ENCODE data around the gene SYT9. TPM values are rescaled to one million over a fixed set of nuclear protein-coding genes. Genes with fewer than 3 reads are reported as not detected.

Gene SYT9
- polyA plus RNA-seq, 2 of the 4 experiments (the other 2 are of a cell fraction): 0.10 TPM; not detected in 1

DNA sequence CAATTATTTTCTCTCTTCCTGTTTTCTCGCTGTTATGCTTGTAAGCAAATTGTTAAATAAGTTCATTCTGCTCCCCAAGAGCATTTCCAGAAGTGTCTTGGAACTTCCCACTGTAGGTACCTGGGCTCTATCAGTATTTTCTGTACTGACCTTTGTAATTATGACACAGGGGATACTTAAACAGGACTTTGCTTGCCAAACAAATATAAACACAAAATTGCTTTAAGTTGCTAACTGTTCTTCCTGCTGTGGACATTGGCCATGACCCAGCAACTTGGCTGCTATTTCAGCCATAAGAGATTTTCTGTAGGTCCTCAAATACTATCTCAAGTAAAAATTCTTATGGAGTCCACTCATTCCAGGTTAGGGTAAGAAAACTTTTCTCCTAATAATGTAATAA, 30.1 kb downstream of the SYT9 start:
- DNase-seq (ENCODE audit: low read depth in 1 of 2, low spot score in 1 of 2) (no peak), FAIRE-seq (no peak)
- POLR2A ChIA-PET: no interaction called here

GRCh38 chr11:7286178-7286577, 34.5 kb downstream of the SYT9 start:
- no peak for ATAC-seq

More for the DNA sequence above, 30.1 kb downstream of the SYT9 start:
- 0% methylated on average over 1 of the region's 1 CpG for WGBS (ENCODE audit: missing lambda C conversion rate)
- no peaks in the 10 kb centered on the region for H3K9me3 ChIP-seq
- H3K4me2 ChIP-seq: no peak overlapping the region
- TF ChIP-seq MYC (IDR thresholded peaks at IDR 0.05; ENCODE audit: borderline replicate concordance, low read length): no peak
- TF ChIP-seq MAZ (IDR thresholded peaks at IDR 0.05; ENCODE audit: borderline replicate concordance, low read depth, low read length): no peak
- TF ChIP-seq RCOR1 (IDR thresholded peaks at IDR 0.05; ENCODE audit: low read depth, low read length): no peak
- TF ChIP-seq CEBPB (IDR thresholded peaks at IDR 0.05): no peak
- TF ChIP-seq CHD4 (IDR thresholded peaks at IDR 0.05; ENCODE audit: borderline replicate concordance): no peak
- no peak for TF ChIP-seq RNF2 (IDR thresholded peaks at IDR 0.05; ENCODE audit: borderline replicate concordance, low read depth)
- TF ChIP-seq, protein P1, sequence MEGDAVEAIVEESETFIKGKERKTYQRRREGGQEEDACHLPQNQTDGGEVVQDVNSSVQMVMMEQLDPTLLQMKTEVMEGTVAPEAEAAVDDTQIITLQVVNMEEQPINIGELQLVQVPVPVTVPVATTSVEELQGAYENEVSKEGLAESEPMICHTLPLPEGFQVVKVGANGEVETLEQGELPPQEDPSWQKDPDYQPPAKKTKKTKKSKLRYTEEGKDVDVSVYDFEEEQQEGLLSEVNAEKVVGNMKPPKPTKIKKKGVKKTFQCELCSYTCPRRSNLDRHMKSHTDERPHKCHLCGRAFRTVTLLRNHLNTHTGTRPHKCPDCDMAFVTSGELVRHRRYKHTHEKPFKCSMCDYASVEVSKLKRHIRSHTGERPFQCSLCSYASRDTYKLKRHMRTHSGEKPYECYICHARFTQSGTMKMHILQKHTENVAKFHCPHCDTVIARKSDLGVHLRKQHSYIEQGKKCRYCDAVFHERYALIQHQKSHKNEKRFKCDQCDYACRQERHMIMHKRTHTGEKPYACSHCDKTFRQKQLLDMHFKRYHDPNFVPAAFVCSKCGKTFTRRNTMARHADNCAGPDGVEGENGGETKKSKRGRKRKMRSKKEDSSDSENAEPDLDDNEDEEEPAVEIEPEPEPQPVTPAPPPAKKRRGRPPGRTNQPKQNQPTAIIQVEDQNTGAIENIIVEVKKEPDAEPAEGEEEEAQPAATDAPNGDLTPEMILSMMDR (IDR thresholded peaks at IDR 0.05): no peak
- TF ChIP-seq SREBF2 (IDR thresholded peaks at IDR 0.05): no peak
- no peak for TF ChIP-seq HDAC2 (IDR thresholded peaks at IDR 0.05)
- TF ChIP-seq NR3C1 (IDR thresholded peaks at IDR 0.05): no peak
- TF ChIP-seq RARB (CRISPR knock-in tag; IDR thresholded peaks at IDR 0.05): no peak
- no peak for TF ChIP-seq RAD21 (conservative IDR thresholded peaks at IDR 0.05 in 1 of 2, IDR thresholded peaks at IDR 0.05 in 1 of 2)
- TF ChIP-seq TP53 (CRISPR knock-in tag; IDR thresholded peaks at IDR 0.05): no peak
- TF ChIP-seq EP300 (IDR thresholded peaks at IDR 0.05): no peak
- no peak for TF ChIP-seq KDM1A (IDR thresholded peaks at IDR 0.05; ENCODE audit: low read depth)
- no peak for TF ChIP-seq MAFK (IDR thresholded peaks at IDR 0.05; ENCODE audit: partially characterized antibody)
- TF ChIP-seq SMC3 (IDR thresholded peaks at IDR 0.05): no peak
- TF ChIP-seq, protein P2, sequence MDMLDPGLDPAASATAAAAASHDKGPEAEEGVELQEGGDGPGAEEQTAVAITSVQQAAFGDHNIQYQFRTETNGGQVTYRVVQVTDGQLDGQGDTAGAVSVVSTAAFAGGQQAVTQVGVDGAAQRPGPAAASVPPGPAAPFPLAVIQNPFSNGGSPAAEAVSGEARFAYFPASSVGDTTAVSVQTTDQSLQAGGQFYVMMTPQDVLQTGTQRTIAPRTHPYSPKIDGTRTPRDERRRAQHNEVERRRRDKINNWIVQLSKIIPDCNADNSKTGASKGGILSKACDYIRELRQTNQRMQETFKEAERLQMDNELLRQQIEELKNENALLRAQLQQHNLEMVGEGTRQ (IDR thresholded peaks at IDR 0.05): no peak
- TF ChIP-seq HEYL (CRISPR knock-in tag; IDR thresholded peaks at IDR 0.05): no peak
- TF ChIP-seq, protein P3, sequence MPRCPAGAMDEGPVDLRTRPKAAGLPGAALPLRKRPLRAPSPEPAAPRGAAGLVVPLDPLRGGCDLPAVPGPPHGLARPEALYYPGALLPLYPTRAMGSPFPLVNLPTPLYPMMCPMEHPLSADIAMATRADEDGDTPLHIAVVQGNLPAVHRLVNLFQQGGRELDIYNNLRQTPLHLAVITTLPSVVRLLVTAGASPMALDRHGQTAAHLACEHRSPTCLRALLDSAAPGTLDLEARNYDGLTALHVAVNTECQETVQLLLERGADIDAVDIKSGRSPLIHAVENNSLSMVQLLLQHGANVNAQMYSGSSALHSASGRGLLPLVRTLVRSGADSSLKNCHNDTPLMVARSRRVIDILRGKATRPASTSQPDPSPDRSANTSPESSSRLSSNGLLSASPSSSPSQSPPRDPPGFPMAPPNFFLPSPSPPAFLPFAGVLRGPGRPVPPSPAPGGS (IDR thresholded peaks at IDR 0.05): no peak
- H3K27ac ChIP-seq: no peak overlapping the region
- CTCF ChIA-PET: no interaction called here
- no peak overlapping the region for H3K4me3 ChIP-seq
- H3K4me1 ChIP-seq: no peaks in the 10 kb centered on the region
- no peak for ATAC-seq

More at GRCh38 chr11:7286178-7286577, 34.5 kb downstream of the SYT9 start:
- Histone ChIP-seq H3K9me3 (no peaks in the 10 kb centered on the region), H3K4me1 (no peaks in the 10 kb centered on the region), H3K27ac (no peak overlapping the region), H3K4me3 (no peak overlapping the region), H3K4me2 (no peak overlapping the region)
- POLR2A ChIA-PET: no interaction called here
- DNase-seq (ENCODE audit: low read depth in 1 of 2, low spot score in 1 of 2): no peak
- CTCF ChIA-PET: interaction anchor here (1.4 kb wide), 1 partner anchor 188 kb away, joined by 5 read pairs; no protein-coding TSS in a partner anchor
- 0% methylated on average over 1 of the region's 1 CpG for WGBS (ENCODE audit: missing lambda C conversion rate)
- no peak for FAIRE-seq
- TF ChIP-seq FOSB (CRISPR knock-in tag; IDR thresholded peaks at IDR 0.05) (no peak), CBX8 (IDR thresholded peaks at IDR 0.05) (no peak), MYC (IDR thresholded peaks at IDR 0.05; ENCODE audit: borderline replicate concordance, low read length) (no peak), TP53 (CRISPR knock-in tag; IDR thresholded peaks at IDR 0.05) (no peak), RFX5 (IDR thresholded peaks at IDR 0.05) (no peak), CBX2 (IDR thresholded peaks at IDR 0.05; ENCODE audit: borderline replicate concordance, low read depth) (no peak), GATA3 (IDR thresholded peaks at IDR 0.05; ENCODE audit: borderline replicate concordance) (no peak), ZSCAN20 (CRISPR knock-in tag; IDR thresholded peaks at IDR 0.05) (no peak), RARB (CRISPR knock-in tag; IDR thresholded peaks at IDR 0.05) (no peak), BHLHE40 (IDR thresholded peaks at IDR 0.05; ENCODE audit: low read depth, low read length) (no peak)

Measured in A549 (cell line).